HPDE6-E6E7 (cell line): ENCODE results near the gene ARHGAP23.

Experiments
- DNase-seq: peaks from one replicate; pipeline ENCODE4 v3.0.0; 2011; ENCODE audit warnings: missing footprints; ENCODE audit errors: extremely low spot score

The ARHGAP23 gene

GRCh38 chr17:38428112-38428642 is at the start of gene ARHGAP23:
TSS of gene ARHGAP23 (plus strand) at chr17:38428464. CDS start at chr17:38428486, 22 bp downstream.
- no peak for DNase-seq

GRCh38 chr17:38379448-38379847 is 48.8 kb upstream of the ARHGAP23 start:
- no peak for DNase-seq

- DNase-seq = no peak
Observed at GRCh38 chr17:38395090-38395489, 33.2 kb upstream of the ARHGAP23 start.

- no peak for DNase-seq
Observed at GRCh38 chr17:38397227-38397626, 31.0 kb upstream of the ARHGAP23 start.

GRCh38 chr17:38400286-38400685 is 28.0 kb upstream of the ARHGAP23 start:
- DNase-seq = no peak

GRCh38 chr17:38401459-38401858 is 26.8 kb upstream of the ARHGAP23 start:
- DNase-seq = no peak

- DNase-seq = no peak
Observed at GRCh38 chr17:38402897-38403296, 25.4 kb upstream of the ARHGAP23 start.

- no peak for DNase-seq
Observed at GRCh38 chr17:38403491-38403890, 24.8 kb upstream of the ARHGAP23 start.

GRCh38 chr17:38404174-38404943 is 23.9 kb upstream of the ARHGAP23 start:
- no peak for DNase-seq

- DNase-seq = no peak
Observed at GRCh38 chr17:38405654-38406053, 22.6 kb upstream of the ARHGAP23 start.

GRCh38 chr17:38410201-38410600 is 18.1 kb upstream of the ARHGAP23 start:
- DNase-seq = no peak

GRCh38 chr17:38415250-38416194 is 12.7 kb upstream of the ARHGAP23 start:
- peak; percentile 54 for DNase-seq

- DNase-seq = no peak
Observed at GRCh38 chr17:38416840-38417209, 11.4 kb upstream of the ARHGAP23 start.

- DNase-seq = no peak
Observed at GRCh38 chr17:38417210-38417951, 10.9 kb upstream of the ARHGAP23 start.

GRCh38 chr17:38418062-38418692 is 10.1 kb upstream of the ARHGAP23 start:
- DNase-seq = no peak

- DNase-seq = no peak
Observed at GRCh38 chr17:38418693-38419507, 9.4 kb upstream of the ARHGAP23 start.

- no peak for DNase-seq
Observed at GRCh38 chr17:38419508-38419981, 8.7 kb upstream of the ARHGAP23 start.

- no peak for DNase-seq
Observed at GRCh38 chr17:38420518-38420917, 7.7 kb upstream of the ARHGAP23 start.

GRCh38 chr17:38421171-38421841 is 7.0 kb upstream of the ARHGAP23 start:
- no peak for DNase-seq
